ENCODE results near the gene BRME1. TPM values are rescaled to one million over a fixed set of nuclear protein-coding genes. Genes with fewer than 3 reads are reported as not detected.

BRME1 gene
- total RNA-seq, 2 donors from 2014 or later: 3.7 TPM; not detected in 1

DNA sequence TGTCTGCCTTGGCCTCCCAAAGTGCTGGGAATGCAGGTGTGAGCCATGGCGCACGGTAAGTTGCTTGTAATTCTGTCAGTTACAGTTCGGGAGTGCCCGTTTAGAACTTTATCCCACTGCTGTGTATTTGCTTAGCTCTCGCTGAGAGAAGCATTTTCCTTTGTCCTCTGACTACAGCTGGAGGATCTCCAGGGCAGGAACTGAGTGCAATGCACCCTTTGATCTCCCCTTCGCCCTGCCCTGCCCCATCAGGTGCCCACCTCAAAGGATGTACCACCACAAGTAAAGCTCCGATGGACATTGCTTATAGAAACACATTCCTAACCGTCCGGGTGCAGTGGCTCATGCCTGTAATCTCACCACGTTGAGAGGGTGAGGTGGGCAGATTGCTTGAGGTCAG lies 6.5 kb downstream of the BRME1 start:
- ATAC-seq (ENCODE audit: insufficient number of reproducible peaks, low FRiP score, low read depth) (no peak), DNase-seq (ENCODE audit: low spot score) (no peak)
- Histone ChIP-seq H3K27ac (no peak overlapping the region), H3K4me3 (no peak overlapping the region), H3K36me3 (no peaks in the 10 kb centered on the region), H3K9me3 (no peaks in the 10 kb centered on the region), H3K27me3 (replicated peaks; ENCODE audit: insufficient read depth) (no peaks in the 10 kb centered on the region), H3K4me1 (ENCODE audit: control insufficient read depth in 1 of 2, low read depth in 2 of 2) (no peaks in the 10 kb centered on the region)
- TF ChIP-seq, protein P1, sequence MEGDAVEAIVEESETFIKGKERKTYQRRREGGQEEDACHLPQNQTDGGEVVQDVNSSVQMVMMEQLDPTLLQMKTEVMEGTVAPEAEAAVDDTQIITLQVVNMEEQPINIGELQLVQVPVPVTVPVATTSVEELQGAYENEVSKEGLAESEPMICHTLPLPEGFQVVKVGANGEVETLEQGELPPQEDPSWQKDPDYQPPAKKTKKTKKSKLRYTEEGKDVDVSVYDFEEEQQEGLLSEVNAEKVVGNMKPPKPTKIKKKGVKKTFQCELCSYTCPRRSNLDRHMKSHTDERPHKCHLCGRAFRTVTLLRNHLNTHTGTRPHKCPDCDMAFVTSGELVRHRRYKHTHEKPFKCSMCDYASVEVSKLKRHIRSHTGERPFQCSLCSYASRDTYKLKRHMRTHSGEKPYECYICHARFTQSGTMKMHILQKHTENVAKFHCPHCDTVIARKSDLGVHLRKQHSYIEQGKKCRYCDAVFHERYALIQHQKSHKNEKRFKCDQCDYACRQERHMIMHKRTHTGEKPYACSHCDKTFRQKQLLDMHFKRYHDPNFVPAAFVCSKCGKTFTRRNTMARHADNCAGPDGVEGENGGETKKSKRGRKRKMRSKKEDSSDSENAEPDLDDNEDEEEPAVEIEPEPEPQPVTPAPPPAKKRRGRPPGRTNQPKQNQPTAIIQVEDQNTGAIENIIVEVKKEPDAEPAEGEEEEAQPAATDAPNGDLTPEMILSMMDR (IDR thresholded peaks at IDR 0.05): no peak

DNA sequence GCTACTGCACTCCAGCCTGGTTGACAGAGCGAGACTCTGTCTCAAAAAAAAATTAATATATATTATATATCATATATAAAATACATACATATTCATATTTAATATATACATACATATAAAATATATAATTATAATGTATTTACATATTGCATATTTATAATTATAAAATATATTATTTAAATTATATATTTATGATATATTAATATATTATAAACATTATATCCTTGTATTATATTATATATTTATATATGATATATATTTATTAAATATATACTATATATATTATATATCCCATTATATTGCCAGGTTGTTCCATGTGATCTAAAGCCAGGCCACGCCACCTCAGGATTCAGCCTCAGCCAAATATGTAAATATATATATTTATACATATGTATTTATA lies 9.7 kb downstream of the BRME1 start:
- no peak for DNase-seq (ENCODE audit: low spot score)
- TF ChIP-seq, protein P1 (IDR thresholded peaks at IDR 0.05): no peak

DNA sequence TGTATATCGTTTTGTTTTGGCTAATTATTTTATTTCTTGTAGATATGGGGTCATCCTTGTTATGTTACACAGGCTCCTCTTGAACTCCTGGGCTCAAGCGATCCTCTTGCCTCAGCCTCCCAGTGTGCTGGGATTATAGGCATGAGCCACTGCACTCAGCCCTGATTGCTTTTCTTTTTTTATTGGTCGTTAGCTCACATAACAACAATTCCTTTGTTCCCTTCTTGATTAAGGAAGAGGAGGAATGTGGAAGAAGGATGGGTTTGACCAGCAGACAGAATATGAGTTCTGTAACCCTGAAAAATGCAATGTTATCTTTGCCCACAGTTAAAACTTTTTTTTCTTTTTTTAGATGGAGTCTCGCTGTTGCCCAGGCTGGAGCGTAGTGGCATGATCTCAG lies 11.4 kb downstream of the BRME1 start:
- no peak for ATAC-seq (ENCODE audit: insufficient number of reproducible peaks, low FRiP score, low read depth)

More for the DNA sequence above, 9.7 kb downstream of the BRME1 start:
- no peak for ATAC-seq (ENCODE audit: insufficient number of reproducible peaks, low FRiP score, low read depth)
- H3K27ac ChIP-seq: no peak overlapping the region
- no peak overlapping the region for H3K4me3 ChIP-seq
- no peaks in the 10 kb centered on the region for H3K27me3 ChIP-seq (replicated peaks; ENCODE audit: insufficient read depth)
- no peaks in the 10 kb centered on the region for H3K9me3 ChIP-seq
- H3K36me3 ChIP-seq: no peaks in the 10 kb centered on the region
- no peaks in the 10 kb centered on the region for H3K4me1 ChIP-seq (ENCODE audit: control insufficient read depth in 1 of 2, low read depth in 2 of 2)

DNA sequence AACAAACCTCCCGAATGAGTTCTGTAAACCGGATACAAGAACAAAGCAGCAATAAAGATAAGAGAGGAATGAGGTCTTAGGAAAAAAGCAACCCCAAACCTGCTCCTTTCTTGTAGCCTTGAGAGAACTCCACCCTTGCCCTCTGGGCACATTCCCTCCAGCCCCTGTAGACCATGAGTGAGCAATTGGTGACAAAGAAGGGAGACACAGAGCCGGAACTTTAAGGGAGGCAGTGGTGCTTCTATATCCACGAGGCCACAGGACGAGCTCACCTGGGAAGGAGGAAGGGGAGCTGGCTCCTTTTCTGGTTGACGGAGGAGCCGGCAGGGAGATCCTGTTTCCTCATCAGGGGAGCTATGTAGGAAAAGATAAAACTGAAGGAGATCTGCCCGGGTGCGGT lies 13.0 kb downstream of the BRME1 start:
- Histone ChIP-seq H3K36me3 (no peaks in the 10 kb centered on the region), H3K4me3 (no peak overlapping the region), H3K4me1 (ENCODE audit: control insufficient read depth in 1 of 2, low read depth in 2 of 2) (no peaks in the 10 kb centered on the region), H3K9me3 (no peaks in the 10 kb centered on the region), H3K27ac (no peak overlapping the region), H3K27me3 (replicated peaks; ENCODE audit: insufficient read depth) (no peaks in the 10 kb centered on the region)
- ATAC-seq (ENCODE audit: insufficient number of reproducible peaks, low FRiP score, low read depth): no peak
- TF ChIP-seq, protein P1 (IDR thresholded peaks at IDR 0.05): no peak
- no peak for DNase-seq (ENCODE audit: low spot score)

More for the DNA sequence above, 11.4 kb downstream of the BRME1 start:
- no peaks in the 10 kb centered on the region for H3K9me3 ChIP-seq
- H3K4me1 ChIP-seq (ENCODE audit: control insufficient read depth in 1 of 2, low read depth in 2 of 2): no peaks in the 10 kb centered on the region
- no peak for DNase-seq (ENCODE audit: low spot score)
- H3K4me3 ChIP-seq: no peak overlapping the region
- no peak overlapping the region for H3K27ac ChIP-seq
- TF ChIP-seq, protein P1 (IDR thresholded peaks at IDR 0.05): no peak
- H3K36me3 ChIP-seq: no peaks in the 10 kb centered on the region
- H3K27me3 ChIP-seq (replicated peaks; ENCODE audit: insufficient read depth): no peaks in the 10 kb centered on the region

DNA sequence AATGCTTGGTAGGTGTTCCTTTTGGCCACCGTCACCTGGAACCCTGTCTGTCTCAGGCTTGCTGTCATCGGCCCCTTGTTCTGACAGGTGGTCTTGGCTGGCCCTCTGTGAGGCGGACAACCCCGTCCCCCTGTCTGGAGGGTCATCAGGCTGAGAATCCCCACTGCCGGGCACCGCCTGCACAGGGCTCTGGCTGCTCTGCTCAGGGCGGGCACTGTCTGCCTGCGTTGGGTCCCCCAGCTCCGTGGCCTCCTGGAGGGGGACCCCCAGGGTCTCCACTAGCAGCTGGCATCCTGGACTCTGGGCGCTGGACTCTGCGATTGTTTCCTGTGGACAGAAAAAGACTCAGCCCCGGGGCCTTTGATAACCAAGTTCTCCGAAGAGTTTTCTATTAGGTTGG lies 15.8 kb downstream of the BRME1 start:
- no peak overlapping the region for H3K4me3 ChIP-seq
- no peaks in the 10 kb centered on the region for H3K4me1 ChIP-seq (ENCODE audit: control insufficient read depth in 1 of 2, low read depth in 2 of 2)
- ATAC-seq (ENCODE audit: insufficient number of reproducible peaks, low FRiP score, low read depth): no peak
- no peaks in the 10 kb centered on the region for H3K27me3 ChIP-seq (replicated peaks; ENCODE audit: insufficient read depth)
- H3K27ac ChIP-seq: no peak overlapping the region
- TF ChIP-seq, protein P1 (IDR thresholded peaks at IDR 0.05): no peak
- no peaks in the 10 kb centered on the region for H3K36me3 ChIP-seq
- no peaks in the 10 kb centered on the region for H3K9me3 ChIP-seq
- DNase-seq (ENCODE audit: low spot score): no peak
